HEK293 (cell line): ENCODE data around the gene WSCD2.

ENCODE experiments used
- CTCF ChIP-seq: fragments of 450-650 bp; formaldehyde crosslinking; IDR thresholded peaks from 2 replicates; pipeline ENCODE4 v1.5.1; 2016; ENCODE audit warnings: missing biosample characterization, missing genetic modification characterization
- HOXA7 ChIP-seq: sonication (generic); formaldehyde crosslinking; IDR thresholded peaks from 2 replicates; pipeline ENCODE4 v1.8.1; 2022; ENCODE audit warnings: missing genetic modification reagents, borderline replicate concordance
- ZNF155 ChIP-seq: fragments of 450-650 bp; formaldehyde crosslinking; IDR thresholded peaks from 2 replicates; pipeline ENCODE4 v1.5.1; 2016; ENCODE audit warnings: missing biosample characterization, missing genetic modification characterization
- ZNF335 ChIP-seq: fragments of 450-650 bp; formaldehyde crosslinking; conservative IDR thresholded peaks from 2 replicates; pipeline ENCODE4 v1.5.1; 2016; ENCODE audit warnings: missing biosample characterization, missing genetic modification characterization
- ZNF350 ChIP-seq: fragments of 450-650 bp; formaldehyde crosslinking; IDR thresholded peaks from 2 replicates; pipeline ENCODE4 v1.5.0; 2017; ENCODE audit warnings: missing biosample characterization, mild to moderate bottlenecking, missing genetic modification characterization
- ZNF426 ChIP-seq: fragments of 450-650 bp; formaldehyde crosslinking; IDR thresholded peaks from 2 replicates; pipeline ENCODE4 v1.5.1; 2017; ENCODE audit warnings: missing biosample characterization, missing genetic modification characterization, mild to moderate bottlenecking, inconsistent platforms, moderate library complexity
- ZNF626 ChIP-seq: fragments of 450-650 bp; sonication (Bioruptor Pico); formaldehyde crosslinking; IDR thresholded peaks from 2 replicates; pipeline ENCODE4 v1.5.1; 2018; ENCODE audit warnings: missing biosample characterization, missing genetic modification characterization, inconsistent platforms
- TF ChIP-seq, protein P1 (sequence below): fragments of 450-650 bp; formaldehyde crosslinking; conservative IDR thresholded peaks from 2 replicates; pipeline ENCODE4 v1.5.1; 2016; ENCODE audit warnings: low read depth, missing biosample characterization, missing genetic modification characterization

- TF ChIP-seq ZNF626 (tag by site-specific recombination) (no peak), ZNF155 (no peak), HOXA7 (no peak), ZNF350 (no peak), ZNF335 (tag by site-specific recombination) (no peak), ZNF426 (tag by site-specific recombination) (no peak), CTCF (tag by site-specific recombination) (no peak)
- TF ChIP-seq, protein P1, sequence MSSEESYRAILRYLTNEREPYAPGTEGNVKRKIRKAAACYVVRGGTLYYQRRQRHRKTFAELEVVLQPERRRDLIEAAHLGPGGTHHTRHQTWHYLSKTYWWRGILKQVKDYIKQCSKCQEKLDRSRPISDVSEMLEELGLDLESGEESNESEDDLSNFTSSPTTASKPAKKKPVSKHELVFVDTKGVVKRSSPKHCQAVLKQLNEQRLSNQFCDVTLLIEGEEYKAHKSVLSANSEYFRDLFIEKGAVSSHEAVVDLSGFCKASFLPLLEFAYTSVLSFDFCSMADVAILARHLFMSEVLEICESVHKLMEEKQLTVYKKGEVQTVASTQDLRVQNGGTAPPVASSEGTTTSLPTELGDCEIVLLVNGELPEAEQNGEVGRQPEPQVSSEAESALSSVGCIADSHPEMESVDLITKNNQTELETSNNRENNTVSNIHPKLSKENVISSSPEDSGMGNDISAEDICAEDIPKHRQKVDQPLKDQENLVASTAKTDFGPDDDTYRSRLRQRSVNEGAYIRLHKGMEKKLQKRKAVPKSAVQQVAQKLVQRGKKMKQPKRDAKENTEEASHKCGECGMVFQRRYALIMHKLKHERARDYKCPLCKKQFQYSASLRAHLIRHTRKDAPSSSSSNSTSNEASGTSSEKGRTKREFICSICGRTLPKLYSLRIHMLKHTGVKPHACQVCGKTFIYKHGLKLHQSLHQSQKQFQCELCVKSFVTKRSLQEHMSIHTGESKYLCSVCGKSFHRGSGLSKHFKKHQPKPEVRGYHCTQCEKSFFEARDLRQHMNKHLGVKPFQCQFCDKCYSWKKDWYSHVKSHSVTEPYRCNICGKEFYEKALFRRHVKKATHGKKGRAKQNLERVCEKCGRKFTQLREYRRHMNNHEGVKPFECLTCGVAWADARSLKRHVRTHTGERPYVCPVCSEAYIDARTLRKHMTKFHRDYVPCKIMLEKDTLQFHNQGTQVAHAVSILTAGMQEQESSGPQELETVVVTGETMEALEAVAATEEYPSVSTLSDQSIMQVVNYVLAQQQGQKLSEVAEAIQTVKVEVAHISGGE (tag by site-specific recombination), result no peak
Measured at GRCh38 chr12:108091679-108092051, 37.4 kb upstream of the WSCD2 start.
